Measurements from ENCODE around the gene MEGF8.
A peak's percentile ranks its signal among the peaks of the same experiment; 100 is the strongest.

Gene MEGF8

DNA sequence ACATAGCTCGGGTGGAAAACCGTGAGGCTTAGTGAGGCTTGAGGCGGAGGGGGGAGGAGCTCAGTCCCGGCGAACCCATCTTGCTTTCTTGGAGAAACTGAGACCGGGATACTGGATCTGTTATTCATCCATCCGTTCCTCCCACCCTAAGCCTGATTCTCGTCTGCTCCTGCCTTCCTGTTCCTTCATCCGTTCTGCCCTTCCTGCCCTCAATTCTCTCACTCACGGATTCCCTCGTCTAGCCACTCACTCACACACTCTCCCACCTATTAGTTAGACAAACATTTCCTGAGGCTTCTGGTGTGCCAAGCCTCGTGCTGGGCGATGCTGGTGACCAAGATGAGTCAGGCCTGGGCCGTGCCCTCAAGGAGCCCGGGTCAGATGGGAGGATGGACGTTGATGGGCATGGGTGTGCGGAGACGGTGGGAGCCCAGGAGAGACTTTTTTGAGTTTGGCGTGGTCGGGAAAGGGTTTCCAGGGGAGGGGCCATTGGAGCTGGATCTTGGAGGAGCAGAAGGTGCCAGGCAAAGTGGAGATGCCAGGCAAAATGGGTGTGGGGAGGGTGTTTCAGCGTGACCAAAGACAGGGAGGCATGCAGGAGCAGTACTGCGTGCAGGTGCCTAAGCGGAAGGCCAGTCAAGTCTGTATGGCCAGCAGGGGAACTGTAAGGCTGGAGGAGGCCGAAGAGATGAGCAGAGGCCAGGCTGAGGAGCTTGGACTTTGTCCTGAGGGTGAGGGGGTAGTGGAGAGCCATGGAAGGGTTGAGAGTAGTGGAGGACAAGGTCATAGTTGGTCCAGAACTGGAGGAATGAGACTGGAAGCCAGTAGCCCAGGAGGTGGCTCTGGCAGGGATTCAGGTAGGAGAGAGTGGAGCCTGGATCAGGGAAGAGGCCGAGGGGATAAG, 72.1 kb downstream of the MEGF8 start:
- peak overlapping the region; percentile 79 for H3K4me3 ChIP-seq (replicated peaks; ENCODE audit: low read depth, low read length)
- no peak for DNase-seq (ENCODE audit: extremely low read depth, insufficient read length)
- no peaks in the 10 kb centered on the region for H3K27me3 ChIP-seq (replicated peaks; ENCODE audit: control insufficient read depth, insufficient read depth, low read length)
- H3K36me3 ChIP-seq (ENCODE audit: control insufficient read depth, insufficient read depth, low read length) = no peaks in the 10 kb centered on the region
- TF ChIP-seq, protein P1, sequence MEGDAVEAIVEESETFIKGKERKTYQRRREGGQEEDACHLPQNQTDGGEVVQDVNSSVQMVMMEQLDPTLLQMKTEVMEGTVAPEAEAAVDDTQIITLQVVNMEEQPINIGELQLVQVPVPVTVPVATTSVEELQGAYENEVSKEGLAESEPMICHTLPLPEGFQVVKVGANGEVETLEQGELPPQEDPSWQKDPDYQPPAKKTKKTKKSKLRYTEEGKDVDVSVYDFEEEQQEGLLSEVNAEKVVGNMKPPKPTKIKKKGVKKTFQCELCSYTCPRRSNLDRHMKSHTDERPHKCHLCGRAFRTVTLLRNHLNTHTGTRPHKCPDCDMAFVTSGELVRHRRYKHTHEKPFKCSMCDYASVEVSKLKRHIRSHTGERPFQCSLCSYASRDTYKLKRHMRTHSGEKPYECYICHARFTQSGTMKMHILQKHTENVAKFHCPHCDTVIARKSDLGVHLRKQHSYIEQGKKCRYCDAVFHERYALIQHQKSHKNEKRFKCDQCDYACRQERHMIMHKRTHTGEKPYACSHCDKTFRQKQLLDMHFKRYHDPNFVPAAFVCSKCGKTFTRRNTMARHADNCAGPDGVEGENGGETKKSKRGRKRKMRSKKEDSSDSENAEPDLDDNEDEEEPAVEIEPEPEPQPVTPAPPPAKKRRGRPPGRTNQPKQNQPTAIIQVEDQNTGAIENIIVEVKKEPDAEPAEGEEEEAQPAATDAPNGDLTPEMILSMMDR (IDR thresholded peaks at IDR 0.05; ENCODE audit: insufficient read depth, low read length, poor library complexity, severe bottlenecking) = no peak

GRCh38 chr19:42400404-42400803, 75.0 kb downstream of the MEGF8 start:
- Histone ChIP-seq H3K4me3 (replicated peaks; ENCODE audit: low read depth, low read length) (no peak overlapping the region), H3K36me3 (ENCODE audit: control insufficient read depth, insufficient read depth, low read length) (no peaks in the 10 kb centered on the region; the same call in 1 of the 2 replicates), H3K27me3 (replicated peaks; ENCODE audit: control insufficient read depth, insufficient read depth, low read length) (no peaks in the 10 kb centered on the region)
- TF ChIP-seq, protein P1 (IDR thresholded peaks at IDR 0.05; ENCODE audit: insufficient read depth, low read length, poor library complexity, severe bottlenecking) = no peak
- DNase-seq (ENCODE audit: extremely low read depth, insufficient read length) = no peak

DNA sequence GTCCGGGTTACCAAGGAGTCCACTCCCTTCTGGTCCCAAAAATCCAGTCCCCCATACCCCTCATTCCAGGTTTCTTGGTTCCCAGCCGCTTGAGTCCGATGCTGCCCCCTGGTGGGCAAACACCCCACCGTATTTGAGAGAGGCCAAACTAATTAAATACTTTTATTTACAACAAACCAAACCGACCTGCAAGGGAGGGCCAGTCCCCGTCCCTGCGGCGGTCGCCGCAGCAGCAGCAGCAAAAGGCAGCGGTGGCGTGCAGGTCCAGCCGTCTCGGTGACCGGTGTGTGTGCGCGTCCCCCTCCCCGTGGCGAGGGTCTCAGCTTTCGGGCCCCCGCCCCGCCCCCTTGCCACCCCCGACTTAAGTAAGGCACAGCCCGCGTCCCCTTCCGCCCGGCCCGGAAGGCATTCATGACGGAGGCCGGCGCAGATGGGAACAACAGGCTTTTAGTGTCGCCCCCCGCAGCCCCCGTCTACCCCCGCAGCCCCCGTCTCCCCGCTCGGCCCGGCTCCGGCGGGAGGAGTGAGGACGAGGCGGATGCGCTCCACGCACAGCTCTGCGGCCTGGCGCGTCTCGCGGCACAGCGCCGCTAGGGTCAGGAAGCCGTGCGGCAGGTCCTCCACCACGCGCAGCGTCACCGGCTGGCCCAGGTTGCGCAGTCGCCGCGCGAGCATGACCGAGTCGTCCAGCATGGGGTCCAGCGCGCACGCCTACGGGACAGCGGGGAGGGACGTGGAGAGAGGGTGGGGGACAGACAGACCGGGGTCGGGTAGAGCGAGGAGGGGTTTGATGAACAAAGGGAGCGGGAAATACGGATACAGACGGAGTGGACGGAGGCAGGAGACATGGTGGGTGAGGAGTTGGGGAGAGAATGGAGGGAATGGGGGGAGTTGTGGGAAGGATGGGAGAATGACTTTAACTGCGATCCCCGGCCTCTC, 76.2 kb downstream of the MEGF8 start:
- Histone ChIP-seq H3K27me3 (replicated peaks; ENCODE audit: control insufficient read depth, insufficient read depth, low read length) (no peaks in the 10 kb centered on the region), H3K36me3 (ENCODE audit: control insufficient read depth, insufficient read depth, low read length) (peaks cover 6% of the 10 kb centered on the region), H3K4me3 (replicated peaks; ENCODE audit: low read depth, low read length) (peak overlapping the region; percentile 51)
- DNase-seq (ENCODE audit: extremely low read depth, insufficient read length) = peak; percentile 69
- TF ChIP-seq, protein P1 (IDR thresholded peaks at IDR 0.05; ENCODE audit: insufficient read depth, low read length, poor library complexity, severe bottlenecking) = peak; percentile 84

DNA sequence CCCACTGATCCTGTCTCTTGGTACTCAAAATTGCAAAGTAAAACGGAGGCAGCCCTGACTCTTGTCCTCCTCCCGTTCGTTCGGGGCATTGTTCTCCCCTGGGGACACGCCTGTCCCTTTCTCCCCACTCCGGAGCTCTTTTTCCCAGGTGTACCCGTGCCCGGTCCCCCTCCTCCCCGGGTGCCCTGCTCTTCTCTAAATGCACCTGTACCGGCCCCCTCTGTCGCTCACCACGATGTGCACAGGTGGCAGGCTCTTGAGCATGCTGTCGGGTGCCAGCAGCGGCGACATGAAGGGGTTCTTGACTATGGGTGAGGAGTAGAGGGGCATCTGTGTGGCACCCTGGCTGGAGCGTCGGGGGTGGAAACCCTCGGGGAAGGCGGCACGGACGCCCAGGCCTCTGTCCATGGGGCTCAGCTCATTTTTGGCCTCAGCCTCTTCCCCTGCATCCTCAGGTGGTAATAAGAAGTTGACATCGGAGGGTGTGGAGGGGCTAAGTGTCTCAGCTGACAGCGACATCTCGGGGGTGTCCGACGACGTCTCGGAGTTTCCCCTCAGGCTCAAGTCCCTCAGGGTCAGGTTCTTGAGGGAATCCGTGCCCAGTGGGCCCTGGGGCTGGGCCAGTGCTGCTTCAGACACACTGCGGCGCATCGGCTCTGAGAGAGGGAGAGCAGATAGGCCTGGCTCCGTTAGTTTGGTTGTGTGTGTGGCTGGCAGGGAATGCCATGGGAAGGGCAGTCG, 77.1 kb downstream of the MEGF8 start:
- Histone ChIP-seq H3K36me3 (ENCODE audit: control insufficient read depth, insufficient read depth, low read length) (peaks cover 9% of the 10 kb centered on the region), H3K27me3 (replicated peaks; ENCODE audit: control insufficient read depth, insufficient read depth, low read length) (no peaks in the 10 kb centered on the region), H3K4me3 (replicated peaks; ENCODE audit: low read depth, low read length) (no peak overlapping the region)
- no peak for DNase-seq (ENCODE audit: extremely low read depth, insufficient read length)
- TF ChIP-seq, protein P1 (IDR thresholded peaks at IDR 0.05; ENCODE audit: insufficient read depth, low read length, poor library complexity, severe bottlenecking) = no peak

DNA sequence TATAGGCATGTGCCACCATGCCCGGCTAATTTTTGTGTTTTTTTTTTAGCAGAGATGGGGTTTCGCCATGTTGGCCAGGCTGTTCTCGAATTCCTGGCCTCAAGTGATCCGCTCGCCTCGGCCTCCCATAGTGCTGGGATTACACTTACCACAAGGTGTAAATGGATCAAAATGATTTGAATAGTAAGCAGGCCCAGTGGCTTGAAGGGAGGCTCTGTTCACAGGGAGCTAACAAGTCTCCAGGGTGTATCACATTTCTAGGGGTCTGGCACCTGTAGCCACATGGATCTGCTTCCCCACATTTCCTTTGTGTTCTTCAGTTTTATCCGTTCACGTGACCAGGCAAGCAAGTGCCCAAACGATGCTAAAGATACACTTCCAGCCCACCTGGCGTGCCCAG, 78.2 kb downstream of the MEGF8 start:
- no peaks in the 10 kb centered on the region for H3K27me3 ChIP-seq (replicated peaks; ENCODE audit: control insufficient read depth, insufficient read depth, low read length)
- TF ChIP-seq, protein P1 (IDR thresholded peaks at IDR 0.05; ENCODE audit: insufficient read depth, low read length, poor library complexity, severe bottlenecking) = no peak
- H3K36me3 ChIP-seq (ENCODE audit: control insufficient read depth, insufficient read depth, low read length) = peaks cover 14% of the 10 kb centered on the region
- DNase-seq (ENCODE audit: extremely low read depth, insufficient read length) = no peak
- no peak overlapping the region for H3K4me3 ChIP-seq (replicated peaks; ENCODE audit: low read depth, low read length)

All from GM06990 (cell line).